Upper lobe of right lung (tissue), 1 donor: Measurements from ENCODE around the gene HDGFL2. TPM values are rescaled to one million over a fixed set of nuclear protein-coding genes. Genes with fewer than 3 reads are reported as not detected.

Experiments
- ATAC-seq: fragments of 200-7000 bp; cut with Tn5 transposase; one replicate; pipeline ENCODE4 v1.9.1; 2020; ENCODE audit warnings: mild to moderate bottlenecking, moderate library complexity
- DNase-seq: peaks from one replicate; pipeline ENCODE4 v3.0.0-alpha.2; 2020
- H3K27ac ChIP-seq: fragments of 200-600 bp; one replicate; pipeline ENCODE4 v1.8.0; 2022
- H3K27me3 ChIP-seq: fragments of 200-600 bp; one replicate; pipeline ENCODE4 v1.8.0; 2022; ENCODE audit warnings: mild to moderate bottlenecking
- H3K36me3 ChIP-seq: fragments of 200-600 bp; one replicate; pipeline ENCODE4 v1.8.0; 2022
- H3K4me1 ChIP-seq: fragments of 200-600 bp; one replicate; pipeline ENCODE4 v1.8.0; 2022
- H3K4me3 ChIP-seq: fragments of 200-600 bp; one replicate; pipeline ENCODE4 v1.8.0; 2022; ENCODE audit warnings: mild to moderate bottlenecking
- H3K9me3 ChIP-seq: fragments of 200-600 bp; one replicate; pipeline ENCODE4 v1.8.0; 2022
- intact Hi-C: fragments of 100-400 bp; cut with DNase I; formaldehyde crosslinking; loops from one replicate; pipeline ENCODE4 v1.11.0; 2022
- total RNA-seq: library from RNA; stranded (reverse); fragmentation: NEBNext Ultra II Directional; extraction: Animal tissue kit (Norgen Biotek cat#: 25700); gene quantifications from one replicate; pipeline ENCODE4 v1.2.1, GENCODE V29; 2021
- TF ChIP-seq, protein P1 (sequence below): fragments of 200-600 bp; IDR thresholded peaks from one replicate; pipeline ENCODE4 v1.8.0; 2022; ENCODE audit warnings: antibody characterized with exemption
- donor health status: DM: no; HTN: yes; CAD: no; lungs with severe emphysema.

HDGFL2 gene
- total RNA-seq, 1 donor from 2014 or later, result 30.6 TPM

GRCh38 chr19:4446704-4447200 is 25.3 kb upstream of the HDGFL2 start:
- H3K9me3 ChIP-seq, result no peaks in the 10 kb centered on the region
- no peak overlapping the region for H3K4me3 ChIP-seq
- intact Hi-C loops, result no loop called here
- DNase-seq, result no peak
- H3K4me1 ChIP-seq, result no peaks in the 10 kb centered on the region
- H3K27me3 ChIP-seq, result no peaks in the 10 kb centered on the region
- H3K36me3 ChIP-seq, result peaks cover 74% of the 10 kb centered on the region
- ATAC-seq, result no peak
- TF ChIP-seq, protein P1, sequence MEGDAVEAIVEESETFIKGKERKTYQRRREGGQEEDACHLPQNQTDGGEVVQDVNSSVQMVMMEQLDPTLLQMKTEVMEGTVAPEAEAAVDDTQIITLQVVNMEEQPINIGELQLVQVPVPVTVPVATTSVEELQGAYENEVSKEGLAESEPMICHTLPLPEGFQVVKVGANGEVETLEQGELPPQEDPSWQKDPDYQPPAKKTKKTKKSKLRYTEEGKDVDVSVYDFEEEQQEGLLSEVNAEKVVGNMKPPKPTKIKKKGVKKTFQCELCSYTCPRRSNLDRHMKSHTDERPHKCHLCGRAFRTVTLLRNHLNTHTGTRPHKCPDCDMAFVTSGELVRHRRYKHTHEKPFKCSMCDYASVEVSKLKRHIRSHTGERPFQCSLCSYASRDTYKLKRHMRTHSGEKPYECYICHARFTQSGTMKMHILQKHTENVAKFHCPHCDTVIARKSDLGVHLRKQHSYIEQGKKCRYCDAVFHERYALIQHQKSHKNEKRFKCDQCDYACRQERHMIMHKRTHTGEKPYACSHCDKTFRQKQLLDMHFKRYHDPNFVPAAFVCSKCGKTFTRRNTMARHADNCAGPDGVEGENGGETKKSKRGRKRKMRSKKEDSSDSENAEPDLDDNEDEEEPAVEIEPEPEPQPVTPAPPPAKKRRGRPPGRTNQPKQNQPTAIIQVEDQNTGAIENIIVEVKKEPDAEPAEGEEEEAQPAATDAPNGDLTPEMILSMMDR, result no peak
- no peak overlapping the region for H3K27ac ChIP-seq

GRCh38 chr19:4447327-4448146 is 24.6 kb upstream of the HDGFL2 start:
- Histone ChIP-seq H3K27ac (no peak overlapping the region), H3K36me3 (peaks cover 81% of the 10 kb centered on the region), H3K4me1 (no peaks in the 10 kb centered on the region), H3K4me3 (no peak overlapping the region), H3K27me3 (no peaks in the 10 kb centered on the region), H3K9me3 (no peaks in the 10 kb centered on the region)
- intact Hi-C loops, result no loop called here
- no peak for DNase-seq
- TF ChIP-seq, protein P1, result no peak
- no peak for ATAC-seq

DNA sequence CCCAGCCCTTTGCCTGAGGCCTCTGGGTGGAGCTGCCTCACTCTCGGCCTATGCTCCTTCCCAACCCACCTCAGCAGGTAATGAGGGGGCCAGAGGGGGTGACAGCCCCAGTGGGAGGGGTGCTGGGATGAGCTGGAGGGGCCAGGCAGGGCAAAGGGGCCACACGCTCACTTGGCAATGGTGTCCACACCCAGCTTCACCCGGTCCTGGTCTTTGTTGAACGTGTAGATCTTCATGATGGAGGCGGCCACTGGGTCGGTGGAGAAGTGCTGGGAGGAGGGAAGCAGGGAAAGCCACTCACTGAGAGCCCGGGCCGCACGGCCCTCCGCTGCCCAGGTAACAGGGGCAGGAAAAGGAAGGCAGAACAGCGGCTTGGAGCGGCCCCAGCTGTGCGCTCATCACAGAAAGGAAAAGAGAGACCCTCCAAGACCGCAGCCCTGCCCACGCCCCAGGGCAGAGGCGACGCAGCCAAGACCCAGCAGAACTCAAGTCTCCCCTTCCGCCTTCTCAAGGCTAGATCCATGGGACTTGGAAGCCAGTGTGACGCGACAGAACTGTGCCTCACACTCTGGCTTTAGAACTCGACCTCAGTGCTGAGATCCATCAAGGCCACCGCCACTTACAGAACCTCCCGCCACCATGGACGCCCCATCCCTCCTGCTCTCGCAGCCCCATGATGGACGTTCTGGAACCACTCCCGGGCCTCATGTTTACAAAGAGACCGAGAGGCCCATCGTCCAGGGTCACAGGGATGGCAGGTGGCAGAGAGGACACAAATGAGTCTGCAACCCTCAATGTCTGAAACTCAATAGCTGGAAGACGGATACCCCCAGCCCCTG is 23.7 kb upstream of the HDGFL2 start:
- peaks cover 90% of the 10 kb centered on the region for H3K36me3 ChIP-seq
- H3K27ac ChIP-seq, result no peak overlapping the region
- H3K4me1 ChIP-seq, result no peaks in the 10 kb centered on the region
- TF ChIP-seq, protein P1, result no peak
- ATAC-seq (no peak), DNase-seq (no peak)
- intact Hi-C loops, result no loop called here
- no peak overlapping the region for H3K4me3 ChIP-seq
- no peaks in the 10 kb centered on the region for H3K27me3 ChIP-seq
- H3K9me3 ChIP-seq, result no peaks in the 10 kb centered on the region

GRCh38 chr19:4449022-4449638 is 23.0 kb upstream of the HDGFL2 start:
- no peak overlapping the region for H3K27ac ChIP-seq
- no peaks in the 10 kb centered on the region for H3K9me3 ChIP-seq
- no peaks in the 10 kb centered on the region for H3K4me1 ChIP-seq
- peaks cover 97% of the 10 kb centered on the region for H3K36me3 ChIP-seq
- ATAC-seq (no peak), DNase-seq (no peak)
- H3K4me3 ChIP-seq, result no peak overlapping the region
- TF ChIP-seq, protein P1, result no peak
- no peaks in the 10 kb centered on the region for H3K27me3 ChIP-seq
- intact Hi-C loops, result no loop called here

GRCh38 chr19:4449639-4450028 is 22.5 kb upstream of the HDGFL2 start:
- H3K9me3 ChIP-seq, result no peaks in the 10 kb centered on the region

More at GRCh38 chr19:4449639-4450028, 22.5 kb upstream of the HDGFL2 start:
- no peak overlapping the region for H3K4me3 ChIP-seq
- TF ChIP-seq, protein P1, result no peak
- no peaks in the 10 kb centered on the region for H3K4me1 ChIP-seq
- no peak for ATAC-seq
- H3K27ac ChIP-seq, result no peak overlapping the region
- DNase-seq, result no peak
- H3K36me3 ChIP-seq, result peaks cover 93% of the 10 kb centered on the region
- intact Hi-C loops, result no loop called here
- H3K27me3 ChIP-seq, result no peaks in the 10 kb centered on the region
